C1 segment of cervical spinal cord (tissue), 14 donors: ENCODE data around the gene HEY2.
"Not testable (repeated sequence)": the region's sequence is repeated elsewhere in the genome, so short reads cannot be mapped to it uniquely, and the experiment has no call there.

Experiments
- DNase-seq, 14 donors: peaks; one replicate each; lab custom pipeline; 2025; lab: John Stamatoyannopoulos, UW

The HEY2 gene

DNA sequence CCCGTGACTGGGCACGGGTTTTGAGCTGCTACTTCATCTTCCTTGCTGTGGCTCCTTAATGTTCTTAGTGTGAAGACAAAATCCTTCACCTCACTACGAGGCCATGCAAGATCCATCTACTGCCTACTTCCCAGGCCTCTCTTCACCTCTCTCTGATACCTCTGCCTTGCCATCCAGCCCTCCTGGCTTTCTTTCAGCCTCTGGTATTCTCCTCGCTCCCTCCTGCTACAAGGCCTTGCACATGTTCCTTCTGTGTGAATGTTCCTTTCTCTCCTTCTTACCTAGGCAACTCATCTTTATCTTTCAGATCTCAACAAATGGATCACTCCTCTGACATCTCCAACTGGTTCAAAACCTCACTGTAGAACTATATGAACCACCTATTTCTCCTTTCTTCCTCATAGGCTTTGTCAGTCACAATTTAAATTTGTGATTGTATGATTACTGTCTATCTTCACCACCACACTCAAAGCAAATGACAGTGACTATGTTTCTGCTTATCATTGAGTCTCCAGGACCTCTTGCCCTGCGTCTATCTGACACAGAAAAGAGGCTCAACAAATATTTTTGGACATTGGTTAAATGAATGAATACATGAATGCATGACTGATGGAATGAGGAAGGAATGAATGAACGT is 19.8 kb downstream of the HEY2 start:
- no peak for DNase-seq

DNA sequence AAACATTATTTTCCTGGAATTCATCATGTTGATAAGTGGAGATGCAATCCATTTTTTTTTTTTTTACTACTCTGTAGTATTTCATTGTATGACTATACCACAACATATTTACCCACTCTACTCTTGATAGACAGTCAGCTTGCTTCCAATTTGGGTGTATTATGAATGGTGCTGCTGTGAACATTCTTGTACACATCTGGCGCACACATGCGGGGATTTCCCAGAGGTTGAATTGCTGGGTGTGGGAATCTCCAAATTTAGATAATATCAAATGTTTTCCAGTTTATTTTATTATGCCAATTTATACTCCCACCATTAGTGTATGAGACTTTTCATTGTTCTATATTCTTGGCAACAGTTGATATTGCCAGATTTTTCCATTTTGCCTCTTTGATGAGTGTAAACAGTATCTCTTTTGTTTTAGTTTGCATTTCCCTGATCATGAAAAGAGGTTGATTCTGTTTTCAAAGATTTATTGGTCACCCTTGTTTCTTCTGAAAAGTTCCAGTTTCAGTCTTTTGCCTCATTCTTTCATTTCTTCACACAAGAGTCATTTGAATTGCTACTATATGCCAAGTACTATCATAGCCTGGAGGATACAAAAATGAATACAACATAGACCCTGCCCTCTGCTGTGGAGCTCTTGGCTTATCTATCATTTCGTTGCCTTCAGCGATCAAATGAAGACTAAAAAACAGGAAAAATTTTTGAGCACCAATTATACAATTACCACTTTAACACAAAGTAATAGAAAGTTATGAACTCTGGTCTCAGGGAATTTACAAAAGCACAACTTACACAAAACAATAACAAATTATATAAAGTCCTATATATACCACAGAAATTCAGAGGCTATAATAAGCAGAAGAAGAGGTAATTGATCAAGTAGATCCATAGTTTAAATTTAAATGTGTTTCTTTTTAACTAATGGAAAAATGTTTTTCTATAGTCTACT is 24.2 kb downstream of the HEY2 start:
- DNase-seq: no peak

DNA sequence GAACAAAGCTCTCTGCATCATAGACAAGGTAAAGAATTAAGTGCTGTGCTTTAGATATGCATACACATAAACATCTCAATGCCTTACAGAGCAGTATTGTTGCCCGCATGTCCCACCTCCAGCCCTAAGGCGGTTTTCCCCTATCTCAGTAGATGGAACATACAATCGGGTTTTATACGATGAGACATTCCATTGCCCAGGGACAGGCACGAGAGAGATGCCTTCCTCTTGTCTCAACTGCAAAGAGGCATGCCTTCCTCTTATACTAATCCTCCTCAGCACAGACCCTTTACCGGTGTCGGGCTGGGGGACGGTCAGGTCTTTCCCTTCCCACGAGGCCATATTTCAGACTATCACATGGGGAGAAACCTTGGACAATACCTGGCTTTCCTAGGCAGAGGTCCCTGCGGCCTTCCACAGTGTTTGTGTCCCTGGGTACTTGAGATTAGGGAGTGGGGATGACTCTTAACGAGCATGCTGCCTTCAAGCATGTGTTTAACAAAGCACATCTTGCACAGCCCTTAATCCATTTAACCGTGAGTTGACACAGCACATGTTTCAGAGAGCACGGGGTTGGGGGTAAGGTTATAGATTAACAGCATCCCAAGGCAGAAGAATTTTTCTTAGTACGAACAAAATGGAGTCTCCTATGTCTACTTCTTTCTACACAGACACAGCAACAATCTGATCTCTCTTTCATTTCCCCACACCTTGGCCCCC is 26.8 kb downstream of the HEY2 start:
- not testable (repeated sequence) for DNase-seq

DNA sequence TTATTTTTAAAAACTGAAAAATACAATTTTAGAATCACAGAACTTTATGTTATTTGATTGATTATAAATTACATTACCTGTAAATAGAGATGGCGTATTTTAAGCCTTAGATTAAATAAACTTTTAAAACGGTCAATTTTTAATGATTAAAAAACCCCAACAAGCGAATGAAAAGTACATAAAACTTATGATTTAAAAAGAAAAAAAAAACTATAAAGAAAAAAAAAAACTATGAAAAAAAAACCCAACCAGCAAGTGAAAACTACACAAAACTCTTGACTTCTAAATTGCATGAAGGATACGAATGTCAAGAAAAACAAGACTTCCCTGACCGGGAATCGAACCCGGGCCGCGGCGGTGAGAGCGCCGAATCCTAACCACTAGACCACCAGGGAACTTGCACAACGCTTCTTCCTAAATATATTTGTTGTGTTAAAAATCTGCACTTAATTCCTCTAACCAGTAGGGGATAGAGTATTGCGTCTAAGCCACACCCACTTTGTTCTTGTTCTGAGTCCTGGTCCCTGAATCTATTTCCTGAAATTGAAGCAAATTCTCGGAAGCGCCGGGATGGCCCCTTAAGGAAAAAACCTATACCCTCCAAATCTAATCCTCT is 30.6 kb downstream of the HEY2 start:
- DNase-seq: peak; percentile 5 to 93 (median 78)

DNA sequence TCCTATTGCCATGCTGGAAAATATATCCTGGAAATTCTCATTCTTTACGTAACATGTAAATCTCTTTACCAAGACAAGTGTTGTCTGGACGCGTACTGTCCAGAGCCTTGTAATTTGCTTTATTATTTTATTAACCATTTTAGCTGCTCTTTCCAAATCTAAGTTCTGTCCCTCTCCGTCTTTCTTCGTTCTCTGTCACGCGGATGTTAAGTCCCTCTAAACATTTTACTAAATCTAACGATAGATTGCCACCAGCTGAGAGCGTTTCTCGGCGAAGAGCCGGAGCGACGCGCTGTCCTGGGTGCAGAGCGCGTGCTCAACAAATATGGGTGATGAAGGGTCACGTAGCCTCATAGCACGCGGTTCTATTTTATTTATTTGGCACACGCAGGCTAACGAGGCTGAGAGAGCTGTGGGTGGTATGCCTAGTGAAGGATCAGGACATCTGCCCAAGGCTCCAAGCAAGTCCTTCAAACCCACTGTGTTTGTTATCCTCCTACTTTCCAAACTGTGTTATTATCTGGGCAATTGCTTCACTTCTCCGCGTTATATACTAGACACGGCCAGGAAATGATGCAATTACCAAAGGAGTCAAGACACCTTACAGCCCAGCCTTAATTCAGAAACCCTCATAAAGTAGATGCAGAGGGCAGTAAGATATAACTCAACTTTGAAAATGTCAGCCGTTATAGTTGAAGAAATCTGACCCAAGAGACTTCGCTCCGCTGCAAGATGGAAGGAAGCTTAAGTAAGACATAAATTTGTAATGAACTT is 31.3 kb downstream of the HEY2 start:
- peak in 12 of 14 donors; percentile 31 to 87 (median 60) for DNase-seq

DNA sequence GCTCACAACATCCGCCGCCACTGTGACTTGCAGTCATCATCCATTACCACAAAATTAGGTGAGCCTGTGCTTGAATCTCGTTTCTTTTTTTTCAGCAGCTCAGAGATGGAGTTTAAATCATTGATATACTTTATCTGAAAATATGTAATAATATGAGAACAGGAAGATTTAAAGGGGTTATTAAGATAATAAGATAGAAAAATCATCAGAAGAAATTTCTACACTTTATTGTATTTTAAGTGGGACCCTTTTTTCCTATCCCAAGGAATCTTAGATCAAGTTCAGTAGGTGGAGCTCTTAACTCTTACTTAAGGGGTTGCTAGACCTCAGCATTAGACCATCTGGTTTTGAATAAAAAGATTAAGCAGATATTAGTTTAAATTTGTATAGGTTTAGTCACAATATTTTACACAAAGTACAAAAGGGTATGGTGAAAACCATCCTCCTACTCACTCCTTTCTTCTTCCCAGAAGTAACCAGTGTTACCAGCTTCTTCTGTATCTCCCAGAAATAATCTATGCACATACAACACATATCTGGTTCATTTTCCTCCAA is 32.0 kb downstream of the HEY2 start:
- peak in 1 of 14 donors; percentile 63 for DNase-seq

DNA sequence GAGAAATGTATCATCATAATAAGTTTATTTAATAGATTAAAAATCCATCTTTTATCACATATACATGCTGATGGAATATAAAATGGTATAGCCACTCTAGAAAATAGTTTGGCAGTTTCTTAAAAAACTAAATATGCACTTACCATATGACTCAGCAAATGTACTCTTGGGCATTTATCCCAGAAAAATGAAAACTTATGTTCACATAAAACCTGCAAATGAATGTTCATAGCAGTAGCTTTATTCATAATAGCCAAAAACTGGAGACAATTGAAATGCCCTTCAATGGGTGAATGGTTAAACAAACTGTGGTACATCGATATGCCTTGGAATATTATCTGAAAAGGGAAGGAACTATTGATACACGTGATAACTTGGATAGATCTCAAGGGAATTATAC is 34.9 kb downstream of the HEY2 start:
- DNase-seq: no peak

DNA sequence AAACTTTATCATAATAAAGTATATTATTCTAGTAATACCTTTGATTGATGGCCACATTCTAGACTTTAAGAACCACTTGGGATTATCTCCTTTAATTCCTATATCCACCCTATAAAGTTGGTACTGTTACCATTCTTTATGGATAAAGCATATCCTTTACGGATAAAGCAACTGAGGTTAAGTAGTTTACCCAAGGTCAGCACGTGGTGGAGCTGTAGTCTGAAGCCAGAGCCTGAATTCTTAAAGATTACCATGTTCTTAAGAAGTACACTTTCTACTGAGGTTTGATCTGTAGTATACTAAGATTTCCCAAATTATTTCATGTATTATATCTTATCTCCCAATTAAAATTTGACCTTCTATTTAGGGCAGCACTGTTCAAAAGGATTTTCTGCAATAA is 38.4 kb downstream of the HEY2 start:
- no peak for DNase-seq

DNA sequence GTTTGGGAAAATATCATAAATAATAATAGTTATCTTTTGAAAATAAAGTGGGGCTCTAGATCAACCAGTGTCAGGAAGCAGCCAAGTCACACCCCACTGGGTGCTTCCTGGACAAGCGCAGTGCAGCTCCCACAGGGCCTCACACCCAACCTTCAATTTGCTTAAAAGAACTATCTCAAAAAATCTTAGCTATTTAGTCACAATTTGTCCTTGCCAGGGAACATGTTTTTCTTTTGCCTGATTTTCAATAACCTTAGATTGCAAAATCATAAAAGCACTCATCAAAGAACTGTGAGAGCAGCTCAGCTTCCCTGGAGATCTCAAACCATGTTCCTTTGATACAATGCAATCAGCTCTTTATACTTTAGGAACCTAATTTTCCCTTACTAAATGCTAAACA is 39.7 kb downstream of the HEY2 start:
- no peak for DNase-seq

DNA sequence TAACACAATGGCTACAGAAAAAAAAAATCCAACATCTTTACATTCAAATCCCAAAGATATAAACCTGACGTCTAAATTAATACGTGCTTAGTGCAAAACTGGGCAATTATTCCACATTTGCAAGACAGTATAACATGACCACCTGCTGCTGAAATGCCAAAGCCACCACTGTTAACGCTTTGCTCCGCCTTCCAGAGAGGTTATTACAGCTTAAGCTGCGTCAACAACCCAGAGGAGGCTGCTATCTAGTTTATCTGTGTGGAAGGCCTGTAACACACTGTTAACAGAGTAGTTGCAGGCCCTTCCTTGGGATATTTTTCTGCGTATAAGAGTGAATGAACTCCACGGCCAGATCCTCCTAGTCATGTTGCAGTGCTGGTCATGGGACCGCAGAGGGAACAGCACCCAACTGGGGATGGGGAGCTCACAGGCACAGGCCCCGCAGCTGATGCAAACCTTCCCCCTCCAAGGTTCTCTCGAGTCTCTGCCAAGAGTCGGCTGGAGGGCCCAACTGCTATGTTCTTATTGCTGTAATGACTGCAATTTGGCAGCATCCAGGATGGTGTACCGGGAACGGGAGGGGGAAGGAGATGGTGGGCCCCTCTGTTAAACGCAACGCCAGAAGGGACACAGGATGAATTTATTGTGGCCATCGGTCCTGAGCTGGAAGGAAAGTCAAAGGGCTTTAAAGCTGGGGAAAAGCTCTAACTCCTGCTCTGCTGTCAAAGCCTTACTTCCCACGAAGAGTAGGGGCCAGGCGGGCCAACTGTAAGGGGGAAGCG is 40.3 kb downstream of the HEY2 start:
- peak in 13 of 14 donors; percentile 17 to 92 (median 78) for DNase-seq

DNA sequence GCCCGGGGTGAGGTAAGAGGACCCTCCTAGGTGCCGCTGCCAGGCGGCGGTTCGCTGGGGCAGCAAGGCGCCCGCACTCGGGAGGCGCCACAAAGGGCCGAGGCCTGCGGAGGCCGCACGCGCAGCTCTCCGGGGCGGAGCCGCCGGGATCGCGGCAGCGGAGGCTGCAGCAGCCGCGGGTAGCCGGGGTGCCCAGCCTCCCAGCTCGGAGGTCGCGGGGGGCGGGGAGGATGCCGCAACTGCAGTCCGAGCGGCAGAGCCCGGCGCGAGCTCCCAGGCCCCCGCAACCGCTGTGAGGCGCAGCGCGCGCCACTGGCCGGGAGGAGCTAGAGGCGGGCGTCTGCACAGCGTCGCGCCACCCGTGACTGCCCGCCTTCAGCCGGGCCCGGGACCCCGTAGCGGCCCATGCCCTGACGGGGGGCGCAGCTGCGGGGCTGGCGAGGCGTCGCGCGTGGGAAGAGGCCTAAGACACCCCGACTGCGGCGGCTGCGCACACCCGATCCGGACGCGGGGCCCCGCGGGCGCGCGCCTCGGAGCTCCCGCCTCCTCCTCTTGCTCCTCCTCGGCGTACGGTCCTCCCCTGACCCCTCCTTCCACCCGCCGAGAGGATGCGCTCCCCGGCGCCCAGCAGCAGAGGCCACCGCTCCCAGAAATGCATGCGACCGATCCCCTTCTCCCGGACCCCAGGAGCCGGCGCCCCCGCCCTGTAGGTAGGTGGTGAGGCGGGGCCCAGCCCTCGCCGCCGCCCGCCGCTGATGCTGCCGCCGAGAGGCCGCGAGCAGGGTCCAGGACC is 41.1 kb downstream of the HEY2 start, which contains the start of gene NCOA7:
Gene NCOA7, plus strand, starts transcription at position 603 of the 793 bp plus-strand sequence. CDS start 24,395 bp downstream, outside the sequence.
- DNase-seq: peak; percentile 28 to 92 (median 82)

DNA sequence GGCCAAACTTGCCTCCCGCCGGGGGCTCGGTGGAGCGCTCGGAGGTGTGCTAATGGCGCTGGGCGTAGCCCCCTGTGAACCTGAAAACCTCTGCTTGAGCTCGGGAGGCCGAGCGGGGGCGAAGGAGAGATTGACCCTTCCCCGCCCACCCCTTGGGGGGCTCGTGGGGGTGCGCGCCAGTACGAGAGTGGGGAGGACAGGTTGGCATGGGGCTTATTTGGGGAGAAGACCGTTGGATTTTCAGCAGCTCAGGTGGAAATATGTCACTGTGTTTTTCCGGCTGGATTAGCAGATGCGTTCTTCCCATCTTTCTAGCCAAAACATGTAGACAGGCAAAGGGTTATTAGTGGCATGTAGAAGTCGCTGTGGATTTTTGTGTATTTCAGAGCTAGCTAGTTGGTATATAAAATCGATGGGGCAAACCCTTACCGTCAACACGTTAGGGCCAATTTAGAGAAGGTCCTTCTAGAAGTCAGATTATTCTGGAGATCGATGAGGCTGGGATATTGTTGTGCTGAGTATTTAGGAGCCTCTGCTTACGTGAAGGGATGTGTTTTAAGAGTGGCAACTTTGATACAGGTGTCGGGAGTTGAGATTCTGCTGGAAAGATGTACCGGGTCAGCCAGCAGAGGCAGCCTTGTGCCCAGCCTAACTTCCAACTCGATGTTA is 41.9 kb downstream of the HEY2 start:
- peak in 11 of 14 donors; percentile 28 to 82 (median 53) for DNase-seq

DNA sequence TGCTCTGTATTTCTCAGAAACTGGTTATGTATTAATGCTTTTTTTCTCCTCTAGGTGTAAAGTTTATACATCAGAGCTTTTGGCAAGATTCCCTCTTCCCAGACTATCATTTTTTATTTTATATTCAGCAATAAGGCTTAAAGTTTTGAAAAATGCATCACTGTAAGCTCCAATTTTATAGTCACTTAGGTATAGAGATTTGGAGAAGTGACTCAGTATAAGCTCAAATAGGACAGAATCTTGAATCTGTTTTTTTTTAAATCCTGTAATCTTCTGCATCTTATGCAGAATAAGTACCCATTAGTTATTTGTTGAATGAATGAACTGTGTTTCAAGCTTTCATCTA is 42.4 kb downstream of the HEY2 start:
- DNase-seq: no peak

DNA sequence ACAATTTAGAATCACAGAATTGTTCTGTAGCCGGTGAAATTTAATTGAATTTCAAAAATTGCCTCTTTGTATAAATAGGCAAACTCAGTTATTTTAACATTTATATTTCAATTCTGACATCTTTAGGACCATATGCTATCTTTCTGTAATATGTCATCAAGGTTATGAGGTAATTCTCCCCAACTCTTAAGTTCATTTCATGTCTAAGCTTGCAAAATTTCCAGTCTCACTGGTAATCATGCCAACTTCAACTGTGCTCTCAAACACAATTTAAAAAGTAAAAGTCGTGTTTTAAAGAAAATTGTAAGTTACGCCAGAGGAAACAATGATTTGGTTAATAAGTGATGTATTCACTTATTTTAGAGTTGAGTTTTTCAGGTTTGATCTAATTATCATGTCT is 42.7 kb downstream of the HEY2 start:
- DNase-seq: no peak

DNA sequence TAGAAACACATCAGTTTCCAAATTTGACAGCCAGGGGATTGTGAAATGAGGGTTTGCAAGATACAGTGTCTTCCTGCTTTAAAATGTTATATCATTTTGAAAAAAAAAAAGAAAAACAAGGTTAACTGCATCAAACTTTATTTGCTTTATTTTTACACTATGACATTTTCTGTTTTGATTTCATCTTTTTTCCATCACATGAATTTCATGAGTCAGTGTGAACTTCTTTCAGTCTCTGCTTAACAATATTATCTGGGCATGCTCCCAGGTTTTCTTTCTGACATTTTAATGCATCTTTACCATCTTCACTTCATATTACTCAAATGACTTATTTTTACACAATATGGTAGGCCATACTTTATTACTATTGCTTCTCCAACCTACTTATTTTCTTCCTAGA is 43.2 kb downstream of the HEY2 start:
- no peak for DNase-seq

DNA sequence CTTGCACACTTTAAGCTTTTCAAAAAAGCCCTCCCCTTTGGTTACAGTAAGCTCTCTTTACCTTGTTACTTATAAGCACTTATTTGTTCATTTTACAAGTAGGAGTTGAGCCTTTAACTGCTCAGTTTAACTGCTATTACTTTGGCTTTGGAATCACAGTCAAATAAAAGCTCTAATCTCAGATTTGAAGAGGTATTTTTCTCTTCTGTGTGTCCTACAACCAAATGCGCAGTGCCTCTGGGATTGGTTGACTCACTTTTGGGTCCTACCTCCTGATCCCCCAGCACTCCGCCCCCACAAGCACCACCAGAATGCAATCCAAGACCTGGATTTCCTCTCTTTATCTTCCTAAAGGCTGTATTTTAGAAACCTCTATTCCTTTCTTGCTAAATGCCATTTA is 43.8 kb downstream of the HEY2 start:
- DNase-seq: peak in 1 of 14 donors; percentile 59

DNA sequence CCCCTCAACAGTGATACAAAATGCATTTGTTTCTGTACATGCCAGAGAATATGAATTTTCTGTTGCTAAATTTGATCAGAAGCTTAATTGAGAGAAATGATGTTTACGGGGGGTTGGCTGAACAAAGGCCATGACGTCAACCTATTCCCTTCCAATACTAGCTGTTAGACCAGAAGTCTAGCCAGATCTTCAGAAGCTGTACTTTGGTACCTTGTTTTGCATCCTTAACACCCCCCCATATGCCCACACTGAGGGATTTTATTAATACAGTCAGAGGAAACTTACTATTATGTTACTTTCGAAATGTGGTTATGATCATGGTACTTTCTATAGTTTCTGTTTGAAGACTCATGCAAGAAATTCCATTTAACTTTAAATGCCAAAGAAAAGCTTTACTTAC is 44.4 kb downstream of the HEY2 start:
- DNase-seq: peak in 1 of 14 donors; percentile 35
